CD4-positive, alpha-beta T cell (primary cell): Measurements from ENCODE around the gene TMEM72. TPM values are rescaled to one million over a fixed set of nuclear protein-coding genes. Genes with fewer than 3 reads are reported as not detected.
A peak's percentile ranks its signal among the peaks of the same experiment; 100 is the strongest.

Experiments used
- ATAC-seq: fragments of 200-7000 bp; cut with Tn5 transposase; one replicate; pipeline ENCODE4 v1.10.0; 2022; ENCODE audit warnings: mild to moderate bottlenecking; ENCODE audit not compliant: poor library complexity
- CTCF ChIA-PET: fragments of 350-600 bp; sonication (Branson Sonifier 250); formaldehyde crosslinking; loops from one replicate; lab custom pipeline; 2021; ENCODE audit warnings: antibody characterized with exemption, inconsistent platforms; lab: Charles Lee
- POLR2A ChIA-PET: fragments of 350-600 bp; sonication (Branson Sonifier 250); formaldehyde crosslinking; loops from one replicate; lab custom pipeline; 2021; ENCODE audit warnings: antibody characterized with exemption, inconsistent platforms; lab: Charles Lee
- DNase-seq, 14 experiments: peaks; one replicate each; pipeline ENCODE4 v3.0.0-alpha.2; 2013 to 2020; ENCODE audit warnings: mixed read lengths in 2 of 14
- H3K27ac ChIP-seq, 2 donors: one replicate each; pipeline versions ENCODE4 v1.5.1 to v1.7.0; 2013; ENCODE audit warnings: low read length in 2 of 2, low read depth in 1 of 2, mild to moderate bottlenecking in 1 of 2
- H3K27me3 ChIP-seq, 2 experiments: 1 replicate in 1 of 2; 2 replicates in 1 of 2; pipeline versions ENCODE4 v1.6.1 to v1.7.0; 2013; ENCODE audit warnings: low read length in 2 of 2, control low read depth in 1 of 2, mild to moderate bottlenecking in 1 of 2, moderate library complexity in 1 of 2; ENCODE audit not compliant: insufficient read depth in 2 of 2, control insufficient read depth in 1 of 2
- H3K36me3 ChIP-seq: one replicate; pipeline ENCODE4 v1.6.1; 2013; ENCODE audit warnings: low read length, control low read depth; ENCODE audit not compliant: insufficient read depth
- H3K4me1 ChIP-seq: one replicate; pipeline ENCODE4 v1.6.1; 2013; ENCODE audit warnings: low read length, control low read depth; ENCODE audit not compliant: insufficient read depth
- H3K4me3 ChIP-seq: one replicate; pipeline ENCODE4 v1.5.1; 2013; ENCODE audit warnings: mild to moderate bottlenecking, low read length, moderate library complexity
- H3K9me3 ChIP-seq, 2 experiments: 1 replicate in 1 of 2; 2 replicates in 1 of 2; pipeline versions ENCODE4 v1.6.1 to v1.7.0; 2013; ENCODE audit warnings: low read length in 2 of 2, mild to moderate bottlenecking in 2 of 2, control low read depth in 1 of 2, moderate library complexity in 1 of 2; ENCODE audit not compliant: control insufficient read depth in 1 of 2, insufficient read depth in 1 of 2
- H3K27ac Mint-ChIP-seq: one replicate; pipeline ENCODE4 v1.8.0; 2020; ENCODE audit warnings: mixed read lengths
- H3K27me3 Mint-ChIP-seq: one replicate; pipeline ENCODE4 v1.8.0; 2021; ENCODE audit warnings: mixed read lengths
- H3K36me3 Mint-ChIP-seq: one replicate; pipeline ENCODE4 v1.8.0; 2021; ENCODE audit warnings: low read depth, mixed read lengths
- H3K4me1 Mint-ChIP-seq: one replicate; pipeline ENCODE4 v1.8.0; 2021; ENCODE audit warnings: low read depth, mixed read lengths
- H3K4me3 Mint-ChIP-seq: one replicate; pipeline ENCODE4 v1.8.0; 2020; ENCODE audit warnings: mild to moderate bottlenecking, mixed read lengths
- H3K9me3 Mint-ChIP-seq: one replicate; pipeline ENCODE4 v1.8.0; 2020; ENCODE audit warnings: mixed read lengths
- intact Hi-C, 2 experiments: fragments of 100-400 bp; cut with DNase I in 1 of 2; cut with micrococcal nuclease in 1 of 2; formaldehyde crosslinking; loops; one replicate each; pipeline versions ENCODE4 v1.15.1 to v1.9.0; 2023 to 2025; cut with DNase I, micrococcal nuclease
- total RNA-seq, 174 experiments: library from RNA in 2 of 174; stranded (reverse) in 2 of 174; gene quantifications; one replicate each; pipeline ENCODE4 v1.2.3 and lab custom pipeline; 2021 to 2026
- TF ChIP-seq, protein P1 (sequence below): fragments of 200-600 bp; IDR thresholded peaks from one replicate; pipeline ENCODE4 v1.8.0; 2022; ENCODE audit warnings: antibody characterized with exemption, mild to moderate bottlenecking

TMEM72 gene
- total RNA-seq, 2 experiments from 2014 or later = not detected

DNA sequence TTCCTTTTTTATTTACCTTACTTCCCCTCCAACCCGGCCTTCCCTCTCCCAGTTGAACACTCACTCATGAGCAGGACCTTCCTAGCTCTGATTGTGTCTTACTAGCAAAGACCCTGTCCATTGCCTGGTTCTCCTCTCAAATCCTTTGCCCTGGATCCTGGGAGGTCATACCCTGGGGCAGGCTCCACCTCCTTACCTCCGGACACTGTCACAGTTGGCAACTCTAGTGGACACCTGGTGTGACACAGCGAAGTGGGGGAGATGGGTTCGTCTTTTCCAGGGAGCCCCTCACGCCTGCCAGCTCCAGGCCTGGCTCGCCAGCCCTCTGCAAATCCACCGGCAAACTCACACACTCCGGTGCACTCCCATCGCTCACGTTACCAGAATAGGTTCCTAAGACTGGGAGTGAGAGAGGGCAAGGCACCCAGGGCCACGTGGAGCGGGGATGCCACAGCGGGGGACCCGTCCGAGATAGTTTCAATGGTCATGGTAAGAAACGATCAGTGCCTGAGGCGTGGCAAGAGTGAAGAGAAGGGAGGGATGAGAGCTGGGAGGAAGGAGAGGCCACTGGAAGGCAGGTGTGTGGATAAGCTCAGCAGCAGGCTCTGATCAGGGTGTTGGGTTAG lies 30.9 kb upstream of the TMEM72 start:
- TF ChIP-seq, protein P1, sequence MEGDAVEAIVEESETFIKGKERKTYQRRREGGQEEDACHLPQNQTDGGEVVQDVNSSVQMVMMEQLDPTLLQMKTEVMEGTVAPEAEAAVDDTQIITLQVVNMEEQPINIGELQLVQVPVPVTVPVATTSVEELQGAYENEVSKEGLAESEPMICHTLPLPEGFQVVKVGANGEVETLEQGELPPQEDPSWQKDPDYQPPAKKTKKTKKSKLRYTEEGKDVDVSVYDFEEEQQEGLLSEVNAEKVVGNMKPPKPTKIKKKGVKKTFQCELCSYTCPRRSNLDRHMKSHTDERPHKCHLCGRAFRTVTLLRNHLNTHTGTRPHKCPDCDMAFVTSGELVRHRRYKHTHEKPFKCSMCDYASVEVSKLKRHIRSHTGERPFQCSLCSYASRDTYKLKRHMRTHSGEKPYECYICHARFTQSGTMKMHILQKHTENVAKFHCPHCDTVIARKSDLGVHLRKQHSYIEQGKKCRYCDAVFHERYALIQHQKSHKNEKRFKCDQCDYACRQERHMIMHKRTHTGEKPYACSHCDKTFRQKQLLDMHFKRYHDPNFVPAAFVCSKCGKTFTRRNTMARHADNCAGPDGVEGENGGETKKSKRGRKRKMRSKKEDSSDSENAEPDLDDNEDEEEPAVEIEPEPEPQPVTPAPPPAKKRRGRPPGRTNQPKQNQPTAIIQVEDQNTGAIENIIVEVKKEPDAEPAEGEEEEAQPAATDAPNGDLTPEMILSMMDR = no peak
- Mint-ChIP-seq H3K4me1 (peaks cover 6% of the 10 kb centered on the region), H3K9me3 (no peaks in the 10 kb centered on the region), H3K27me3 (peaks cover 16% of the 10 kb centered on the region), H3K27ac (no peak overlapping the region), H3K4me3 (peak overlapping the region; percentile 76), H3K36me3 (no peaks in the 10 kb centered on the region)
- intact Hi-C loops = no loop called here
- Histone ChIP-seq H3K27ac (no peak overlapping the region), H3K4me3 (no peak overlapping the region), H3K36me3 (no peaks in the 10 kb centered on the region), H3K27me3 (peaks cover 0 to 5% of the 10 kb centered on the region in 2 experiments), H3K4me1 (peaks cover 10% of the 10 kb centered on the region), H3K9me3 (no peaks in the 10 kb centered on the region)
- no peak for ATAC-seq
- no peak for DNase-seq
- CTCF ChIA-PET = no interaction called here
- POLR2A ChIA-PET = interaction anchor here (0.5 kb wide), 1 partner anchor 1453 kb away, joined by 3 read pairs; no protein-coding TSS in a partner anchor

DNA sequence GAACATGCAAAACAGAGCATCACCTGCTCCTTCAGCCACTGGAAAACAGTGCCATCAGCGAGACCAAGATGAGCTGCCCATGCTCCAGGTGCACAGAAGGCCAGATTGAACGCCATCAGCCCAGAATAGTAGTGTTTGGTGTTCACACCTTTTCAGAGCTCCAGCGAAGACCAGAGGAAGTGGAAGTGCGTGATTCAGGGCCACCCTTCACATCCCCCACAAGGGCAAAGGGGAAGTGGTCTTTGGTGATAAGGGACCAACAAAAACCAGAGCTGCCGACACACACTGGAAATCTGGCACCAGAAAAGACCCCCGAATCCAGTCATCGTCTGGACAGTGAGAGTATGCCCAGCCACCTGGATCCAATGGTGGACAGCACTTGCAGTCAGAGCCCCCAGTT lies 29.5 kb upstream of the TMEM72 start:
- DNase-seq (no peak), ATAC-seq (no peak)
- no peak overlapping the region for H3K27ac ChIP-seq
- Mint-ChIP-seq H3K27ac (no peak overlapping the region), H3K4me1 (peaks cover 6% of the 10 kb centered on the region), H3K4me3 (no peak overlapping the region), H3K36me3 (no peaks in the 10 kb centered on the region), H3K9me3 (no peaks in the 10 kb centered on the region), H3K27me3 (peaks cover 16% of the 10 kb centered on the region)
- no peaks in the 10 kb centered on the region for H3K36me3 ChIP-seq
- intact Hi-C loops = no loop called here
- ChIA-PET POLR2A (no interaction called here), CTCF (no interaction called here)
- peaks cover 10% of the 10 kb centered on the region for H3K4me1 ChIP-seq
- H3K4me3 ChIP-seq = no peak overlapping the region
- no peaks in the 10 kb centered on the region for H3K9me3 ChIP-seq
- H3K27me3 ChIP-seq = peaks cover 0 to 5% of the 10 kb centered on the region in 2 experiments
- TF ChIP-seq, protein P1 = no peak

DNA sequence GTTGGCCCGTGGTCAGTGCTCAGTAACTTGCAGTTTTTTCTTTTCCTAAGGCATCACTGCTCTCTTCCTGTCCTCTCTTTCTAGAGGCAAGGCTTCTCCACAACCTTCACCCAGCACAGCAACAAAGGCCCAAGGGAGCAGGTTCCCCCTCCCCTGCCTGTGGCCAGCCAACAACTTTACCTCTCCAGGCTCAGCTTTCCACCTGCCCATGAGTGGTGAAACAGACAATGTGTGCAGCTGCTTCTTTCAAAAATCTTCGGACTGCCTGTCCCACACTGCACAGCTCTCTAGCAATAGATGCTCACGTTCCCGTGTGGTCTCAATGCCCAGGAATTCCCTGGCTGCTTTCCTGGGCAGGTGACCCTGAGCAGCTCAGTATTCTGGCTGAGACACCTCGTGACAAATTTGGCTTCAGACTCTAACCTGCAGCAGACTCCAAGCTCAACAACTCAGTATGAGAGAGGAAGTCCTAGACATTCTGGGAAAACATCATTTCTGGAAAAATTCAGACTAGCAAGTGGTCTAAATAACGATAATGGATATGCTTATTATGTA lies 28.9 kb upstream of the TMEM72 start:
- Mint-ChIP-seq H3K27ac (no peak overlapping the region), H3K4me1 (peaks cover 6% of the 10 kb centered on the region), H3K36me3 (no peaks in the 10 kb centered on the region), H3K27me3 (peaks cover 16% of the 10 kb centered on the region), H3K9me3 (no peaks in the 10 kb centered on the region), H3K4me3 (no peak overlapping the region)
- H3K4me1 ChIP-seq = peaks cover 10% of the 10 kb centered on the region
- intact Hi-C loops = no loop called here
- no peak for ATAC-seq
- H3K4me3 ChIP-seq = no peak overlapping the region
- ChIA-PET CTCF (no interaction called here), POLR2A (no interaction called here)
- H3K36me3 ChIP-seq = no peaks in the 10 kb centered on the region
- no peaks in the 10 kb centered on the region for H3K9me3 ChIP-seq
- no peak for DNase-seq
- TF ChIP-seq, protein P1 = no peak
- no peak overlapping the region for H3K27ac ChIP-seq
- H3K27me3 ChIP-seq = peaks cover 0 to 5% of the 10 kb centered on the region in 2 experiments
